K562 (cell line): ENCODE results near the gene DNAJC13. TPM values are rescaled to one million over a fixed set of nuclear protein-coding genes. Genes with fewer than 3 reads are reported as not detected.

ENCODE experiments used
- ATAC-seq: fragments of 200-7000 bp; cut with Tn5 transposase; 3 replicates; pipeline ENCODE4 v1.9.1; 2020; ENCODE audit warnings: moderate library complexity
- BruUV-seq: library from RNA; stranded (reverse); fragments of 400-500 nt; replicated peaks from 2 replicates; lab custom pipeline; 2021; lab: Mats Ljungman, UMichigan
- CTCF ChIA-PET: fragments of 300-600 bp; formaldehyde crosslinking; extraction: SDS; loops from one replicate; lab custom pipeline; 2021; ENCODE audit warnings: low intra/inter-chr PET ratio; lab: Yijun Ruan, JAX
- POLR2A ChIA-PET: fragments of 300-600, 350-650 bp; sonication (Branson Sonifier 250); formaldehyde crosslinking; extraction: SDS; loops from one replicate; lab custom pipeline; 2021; ENCODE audit warnings: antibody characterized with exemption, inconsistent platforms; lab: Yijun Ruan, JAX
- DNase-seq, 4 experiments: peaks; one replicate each; pipeline versions ENCODE4 v3.0.0 to v3.0.0-alpha.2; 2011 to 2018; ENCODE audit warnings: low spot score in 3 of 4, mixed read lengths in 3 of 4; ENCODE audit errors: extremely low read depth in 1 of 4
- FAIRE-seq: peaks from 2 replicates; lab custom pipeline; 2011; peaks lifted over from hg19 to GRCh38; lab: Jason Lieb, UNC
- H2AFZ ChIP-seq: 2 replicates; pipeline ENCODE4 v1.6.0; 2011; ENCODE audit warnings: low read depth, low read length, control low read depth, inconsistent platforms
- H3K27ac ChIP-seq: fragments of 200-600 bp; 3 replicates; pipeline ENCODE4 v1.8.0; 2011; ENCODE audit warnings: low read depth, mild to moderate bottlenecking, control low read depth, inconsistent platforms, low read length, moderate library complexity, mixed read lengths; ENCODE audit errors: extremely low read depth
- H3K27me3 ChIP-seq, 2 experiments: fragments of 300-600 bp in 1 of 2; 2 replicates in 1 of 2; 3 replicates in 1 of 2; pipeline versions ENCODE4 v1.6.0 to v1.8.0; 2011; ENCODE audit warnings: inconsistent platforms in 2 of 2, low read length in 2 of 2, mild to moderate bottlenecking in 1 of 2, mixed read lengths in 1 of 2, moderate library complexity in 1 of 2; ENCODE audit not compliant: control insufficient read depth in 2 of 2, insufficient read depth in 2 of 2
- H3K36me3 ChIP-seq: fragments of 300-600 bp; 3 replicates; pipeline ENCODE4 v1.8.0; 2011; ENCODE audit warnings: mild to moderate bottlenecking, low read length, inconsistent platforms; ENCODE audit not compliant: control insufficient read depth, insufficient read depth
- H3K4me1 ChIP-seq, 2 experiments: fragments of 200-600 bp in 1 of 2; replicated peaks in 1 of 2; 2 replicates in 1 of 2; 3 replicates in 1 of 2; pipeline versions ENCODE4 v1.5.1 to v1.8.0; 2011; ENCODE audit warnings: inconsistent platforms in 2 of 2, low read length in 2 of 2, mild to moderate bottlenecking in 1 of 2, mixed read lengths in 1 of 2, moderate library complexity in 1 of 2; ENCODE audit not compliant: control insufficient read depth in 2 of 2, insufficient read depth in 2 of 2
- H3K4me2 ChIP-seq: 2 replicates; pipeline ENCODE4 v1.6.1; 2011; ENCODE audit warnings: low read length, control low read depth, inconsistent platforms, mixed read lengths; ENCODE audit not compliant: insufficient read depth
- H3K4me3 ChIP-seq: fragments of 200-600 bp; sonication (generic), shearing (Covaris generic); 2 replicates; pipeline ENCODE4 v1.5.1; 2016; ENCODE audit warnings: control low read depth, inconsistent platforms
- H3K79me2 ChIP-seq: fragments of 200-600 bp; 3 replicates; pipeline ENCODE4 v1.8.0; 2011; ENCODE audit warnings: low read length, inconsistent platforms; ENCODE audit not compliant: control insufficient read depth, insufficient read depth
- H3K9ac ChIP-seq, 2 experiments: 2 replicates each; pipeline versions ENCODE4 v1.6.0 to v1.6.1; 2011; ENCODE audit warnings: low read depth in 2 of 2, low read length in 2 of 2, control low read depth in 1 of 2, inconsistent platforms in 1 of 2, mild to moderate bottlenecking in 1 of 2, mixed read lengths in 1 of 2; ENCODE audit not compliant: insufficient read depth in 1 of 2
- H3K9me1 ChIP-seq: one replicate; pipeline ENCODE4 v1.6.0; 2011; ENCODE audit warnings: inconsistent platforms, mild to moderate bottlenecking, low read length, moderate library complexity; ENCODE audit not compliant: control insufficient read depth, insufficient read depth
- H3K9me3 ChIP-seq: replicated peaks from 2 replicates; pipeline ENCODE4 v1.5.1; 2011; ENCODE audit warnings: low read depth, low read length, inconsistent platforms; ENCODE audit not compliant: control insufficient read depth, insufficient read depth
- H4K20me1 ChIP-seq: replicated peaks from 2 replicates; pipeline ENCODE4 v1.6.1; 2011; ENCODE audit warnings: low read length, inconsistent platforms, mixed read lengths; ENCODE audit not compliant: control insufficient read depth, insufficient read depth
- CXXC5 ChIP-seq: fragments of 250-450 bp; sonication (Bioruptor Pico); IDR thresholded peaks from 2 replicates; pipeline ENCODE4 v1.8.0; 2022; ENCODE audit warnings: inconsistent platforms, mild to moderate bottlenecking, moderate library complexity
- ESRRB ChIP-seq: fragments of 250-450 bp; sonication (Bioruptor Pico); IDR thresholded peaks from 2 replicates; pipeline ENCODE4 v1.5.0; 2020; ENCODE audit warnings: mild to moderate bottlenecking, moderate library complexity, borderline replicate concordance
- KHSRP ChIP-seq: fragments of 450-650 bp; IDR thresholded peaks from 2 replicates; pipeline ENCODE4 v1.6.1; 2017
- SMAD2 ChIP-seq: fragments of 150-350 bp; IDR thresholded peaks from 2 replicates; pipeline ENCODE4 v1.6.1; 2014; ENCODE audit warnings: low read depth, mild to moderate bottlenecking, low read length
- WGBS: fragments of 100-300 bp; shearing (Covaris generic); methylation state at CpG from one replicate; pipeline ENCODE4 v1.1.6; 2016; ENCODE audit warnings: low coverage, mixed read lengths; ENCODE audit not compliant: insufficient coverage; ENCODE audit errors: missing lambda C conversion rate; 5-methylcytosine and 5-hydroxymethylcytosine counted together
- in situ Hi-C: fragments of 300-500 bp; cut with MboI; formaldehyde crosslinking; loops from 4 replicates; pipeline ENCODE4 v1.15.0; 2018; ENCODE audit warnings: inconsistent platforms, mixed read lengths
- intact Hi-C: fragments of 100-400 bp; cut with micrococcal nuclease; formaldehyde crosslinking; loops from 2 replicates; pipeline ENCODE4 v1.14.2; 2022
- polyA plus RNA-seq, 8 experiments: library from polyadenylated mRNA; depleted of rRNA in 4 of 8; stranded (reverse) in 5 of 8; unstranded in 3 of 8; fragments of >200 nt; fragmentation: Nextera tagmentation in 2 of 8; fragmentation: Illumina TruSeq in 1 of 8; extraction: Ambion mirVana in 2 of 8; extraction: Trizol in 1 of 8; gene quantifications; 2 replicates each; pipeline versions ENCODE4 v1.2.1 to v1.2.3, GENCODE V29; 2011 to 2014; ENCODE audit warnings: inconsistent platforms in 1 of 8, missing spikeins in 1 of 8
- total RNA-seq, 7 experiments: library from RNA; depleted of rRNA in 6 of 7; stranded (reverse); fragments of >200 nt in 6 of 7; fragmentation: Illumina TruSeq in 2 of 7; extraction: Trizol in 2 of 7; gene quantifications; 2 replicates each; pipeline versions ENCODE4 v1.2.1 to v1.2.3, GENCODE V29; 2011 to 2021; ENCODE audit warnings: low replicate concordance in 1 of 7
- TF ChIP-seq, protein P1 (sequence below): fragments of 250-450 bp; sonication (Bioruptor Pico); IDR thresholded peaks from 2 replicates; pipeline ENCODE4 v1.5.0; 2021; ENCODE audit warnings: mild to moderate bottlenecking, moderate library complexity
- TF ChIP-seq, protein P2 (sequence below): fragments of 450-650 bp; formaldehyde crosslinking; IDR thresholded peaks from 2 replicates; pipeline ENCODE4 v1.4.0; 2020; ENCODE audit warnings: mild to moderate bottlenecking, moderate library complexity
- TF ChIP-seq, protein P3 (sequence below): fragments of 450-650 bp; formaldehyde crosslinking; IDR thresholded peaks from 2 replicates; pipeline ENCODE4 v1.4.0; 2020; ENCODE audit warnings: mild to moderate bottlenecking
- TF ChIP-seq, protein P4 (sequence below): sonication (generic); formaldehyde crosslinking; IDR thresholded peaks from 2 replicates; pipeline ENCODE4 v1.8.1; 2023; ENCODE audit warnings: mild to moderate bottlenecking, missing genetic modification reagents

DNAJC13 gene
- total and polyA plus RNA-seq, 9 of the 15 experiments (the other 6 are each of a cell fraction or from before 2014, with no cell fraction given): 2.9 to 17.1 (median 10.2) TPM

DNA sequence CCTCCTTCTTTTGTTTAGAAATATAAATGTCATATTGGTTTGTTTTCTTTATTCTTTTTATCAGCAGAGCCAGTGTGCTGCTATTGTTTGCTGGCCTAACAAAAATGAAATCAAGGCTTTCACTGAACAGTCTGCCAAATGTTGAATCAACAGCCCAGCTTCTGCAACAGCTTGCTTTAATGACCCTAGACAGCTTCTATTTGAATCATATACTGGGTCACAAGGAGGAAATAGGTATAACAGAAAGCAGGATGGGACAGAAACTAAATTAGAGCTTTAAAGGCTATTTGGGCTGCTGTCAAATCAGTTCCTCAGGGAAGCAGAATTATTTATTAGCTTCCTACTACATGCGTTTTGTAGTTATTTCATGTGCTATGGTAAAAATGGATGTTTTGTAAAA lies 12.1 kb upstream of the DNAJC13 start:
- WGBS: 27% methylated on average over 1 of the region's 1 CpG
- in situ Hi-C loops: no loop called here
- no peak overlapping the region for H3K4me2 ChIP-seq
- ChIA-PET CTCF (no interaction called here), POLR2A (interaction anchor here (0.6 kb wide), 1 partner anchor 221 kb away, joined by 3 read pairs; no protein-coding TSS in a partner anchor)
- TF ChIP-seq, protein P1, sequence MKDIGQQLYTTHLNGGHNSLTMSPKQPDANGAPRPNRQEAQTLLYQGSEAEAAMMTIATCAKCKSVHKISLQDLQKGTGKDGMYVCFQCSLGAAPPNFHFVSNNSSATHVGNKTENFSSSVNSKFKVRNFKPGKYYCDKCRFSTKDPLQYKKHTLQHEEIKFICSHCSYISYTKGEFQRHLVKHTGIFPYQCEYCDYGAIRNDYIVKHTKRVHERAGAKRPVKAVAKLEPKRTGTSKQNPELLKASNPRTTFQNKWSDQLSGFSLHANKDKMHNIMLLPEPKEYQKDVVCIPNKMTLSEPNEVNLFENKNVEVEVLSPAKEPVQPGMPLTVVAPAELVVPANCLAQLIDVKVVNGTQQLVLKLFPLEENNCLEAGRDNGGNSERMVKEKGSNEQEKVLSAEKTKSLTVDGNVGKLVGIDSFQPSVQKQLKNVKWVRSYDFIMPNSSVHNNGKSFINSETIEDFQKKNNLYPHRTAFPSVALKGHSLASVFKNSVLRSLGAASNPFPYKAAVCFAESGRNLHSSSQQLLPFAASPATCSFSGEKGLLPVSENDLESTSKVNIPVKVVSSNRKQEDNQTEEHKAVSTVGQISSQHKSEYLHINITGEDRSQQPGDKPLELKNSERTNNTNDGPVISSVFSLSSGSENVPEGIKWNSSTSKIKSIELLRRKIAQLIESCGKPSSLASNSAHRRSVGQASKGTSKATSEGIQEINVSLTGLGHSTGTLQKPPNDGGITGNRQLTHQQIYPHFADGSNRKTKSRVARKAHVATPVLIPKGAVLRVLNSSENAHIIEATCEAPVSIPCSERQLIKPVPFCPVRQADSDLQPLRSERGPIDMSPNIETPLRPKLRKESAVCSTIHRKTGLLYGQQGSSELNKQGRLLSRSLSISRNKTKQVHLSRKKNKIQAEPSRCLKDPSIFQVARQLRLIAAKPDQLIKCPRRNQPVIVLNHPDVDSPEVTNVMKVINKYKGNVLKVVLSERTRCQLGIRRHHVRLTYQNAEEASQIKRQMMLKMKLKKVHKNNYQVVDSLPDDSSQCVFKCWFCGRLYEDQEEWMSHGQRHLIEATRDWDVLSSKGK (CRISPR knock-in tag): no peak
- TF ChIP-seq CXXC5 (CRISPR knock-in tag): no peak
- TF ChIP-seq, protein P2, sequence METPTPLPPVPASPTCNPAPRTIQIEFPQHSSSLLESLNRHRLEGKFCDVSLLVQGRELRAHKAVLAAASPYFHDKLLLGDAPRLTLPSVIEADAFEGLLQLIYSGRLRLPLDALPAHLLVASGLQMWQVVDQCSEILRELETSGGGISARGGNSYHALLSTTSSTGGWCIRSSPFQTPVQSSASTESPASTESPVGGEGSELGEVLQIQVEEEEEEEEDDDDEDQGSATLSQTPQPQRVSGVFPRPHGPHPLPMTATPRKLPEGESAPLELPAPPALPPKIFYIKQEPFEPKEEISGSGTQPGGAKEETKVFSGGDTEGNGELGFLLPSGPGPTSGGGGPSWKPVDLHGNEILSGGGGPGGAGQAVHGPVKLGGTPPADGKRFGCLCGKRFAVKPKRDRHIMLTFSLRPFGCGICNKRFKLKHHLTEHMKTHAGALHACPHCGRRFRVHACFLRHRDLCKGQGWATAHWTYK (CRISPR knock-in tag): no peak
- TF ChIP-seq SMAD2: no peak
- no peak for TF ChIP-seq ESRRB (CRISPR knock-in tag)
- TF ChIP-seq, protein P3, sequence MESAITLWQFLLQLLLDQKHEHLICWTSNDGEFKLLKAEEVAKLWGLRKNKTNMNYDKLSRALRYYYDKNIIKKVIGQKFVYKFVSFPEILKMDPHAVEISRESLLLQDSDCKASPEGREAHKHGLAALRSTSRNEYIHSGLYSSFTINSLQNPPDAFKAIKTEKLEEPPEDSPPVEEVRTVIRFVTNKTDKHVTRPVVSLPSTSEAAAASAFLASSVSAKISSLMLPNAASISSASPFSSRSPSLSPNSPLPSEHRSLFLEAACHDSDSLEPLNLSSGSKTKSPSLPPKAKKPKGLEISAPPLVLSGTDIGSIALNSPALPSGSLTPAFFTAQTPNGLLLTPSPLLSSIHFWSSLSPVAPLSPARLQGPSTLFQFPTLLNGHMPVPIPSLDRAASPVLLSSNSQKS (CRISPR knock-in tag): no peak
- TF ChIP-seq, protein P4, sequence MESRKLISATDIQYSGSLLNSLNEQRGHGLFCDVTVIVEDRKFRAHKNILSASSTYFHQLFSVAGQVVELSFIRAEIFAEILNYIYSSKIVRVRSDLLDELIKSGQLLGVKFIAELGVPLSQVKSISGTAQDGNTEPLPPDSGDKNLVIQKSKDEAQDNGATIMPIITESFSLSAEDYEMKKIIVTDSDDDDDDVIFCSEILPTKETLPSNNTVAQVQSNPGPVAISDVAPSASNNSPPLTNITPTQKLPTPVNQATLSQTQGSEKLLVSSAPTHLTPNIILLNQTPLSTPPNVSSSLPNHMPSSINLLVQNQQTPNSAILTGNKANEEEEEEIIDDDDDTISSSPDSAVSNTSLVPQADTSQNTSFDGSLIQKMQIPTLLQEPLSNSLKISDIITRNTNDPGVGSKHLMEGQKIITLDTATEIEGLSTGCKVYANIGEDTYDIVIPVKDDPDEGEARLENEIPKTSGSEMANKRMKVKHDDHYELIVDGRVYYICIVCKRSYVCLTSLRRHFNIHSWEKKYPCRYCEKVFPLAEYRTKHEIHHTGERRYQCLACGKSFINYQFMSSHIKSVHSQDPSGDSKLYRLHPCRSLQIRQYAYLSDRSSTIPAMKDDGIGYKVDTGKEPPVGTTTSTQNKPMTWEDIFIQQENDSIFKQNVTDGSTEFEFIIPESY (CRISPR knock-in tag): no peak
- TF ChIP-seq KHSRP: no peak
- H4K20me1 ChIP-seq: no peaks in the 10 kb centered on the region
- H2AFZ ChIP-seq: no peak overlapping the region
- H3K4me3 ChIP-seq: no peak overlapping the region
- FAIRE-seq: no peak
- no peaks in the 10 kb centered on the region for H3K36me3 ChIP-seq
- no peaks in the 10 kb centered on the region for H3K79me2 ChIP-seq
- H3K27me3 ChIP-seq: peaks cover 0 to 7% of the 10 kb centered on the region in 2 experiments; a peak in 1 of 5 replicates
- H3K9ac ChIP-seq: no peak overlapping the region
- H3K4me1 ChIP-seq: no peaks in the 10 kb centered on the region
- no peaks in the 10 kb centered on the region for H3K9me1 ChIP-seq
- no peaks in the 10 kb centered on the region for H3K9me3 ChIP-seq
- no TSS peak for BruUV-seq
- no peak for DNase-seq
- no peak for ATAC-seq
- no peak overlapping the region for H3K27ac ChIP-seq
- intact Hi-C loops: no loop called here
